A673 (cell line): Measurements from ENCODE around the gene URI1.

ENCODE experiments used
- EZH2 ChIP-seq: fragments of 200-600 bp; sonication (generic); IDR thresholded peaks from 2 replicates; pipeline ENCODE4 v1.6.1; 2017; ENCODE audit warnings: borderline replicate concordance, low read depth, mild to moderate bottlenecking, mixed read lengths, antibody characterized with exemption, low read length; ENCODE audit not compliant: poor library complexity, severe bottlenecking
- TF ChIP-seq, protein P1 (sequence below): fragments of 300-800, 200-600 bp; sonication (generic); conservative IDR thresholded peaks from 2 replicates; pipeline ENCODE4 v1.5.1; 2017; ENCODE audit warnings: low read depth, mild to moderate bottlenecking, antibody characterized with exemption, low read length, moderate library complexity, mixed read lengths

DNA sequence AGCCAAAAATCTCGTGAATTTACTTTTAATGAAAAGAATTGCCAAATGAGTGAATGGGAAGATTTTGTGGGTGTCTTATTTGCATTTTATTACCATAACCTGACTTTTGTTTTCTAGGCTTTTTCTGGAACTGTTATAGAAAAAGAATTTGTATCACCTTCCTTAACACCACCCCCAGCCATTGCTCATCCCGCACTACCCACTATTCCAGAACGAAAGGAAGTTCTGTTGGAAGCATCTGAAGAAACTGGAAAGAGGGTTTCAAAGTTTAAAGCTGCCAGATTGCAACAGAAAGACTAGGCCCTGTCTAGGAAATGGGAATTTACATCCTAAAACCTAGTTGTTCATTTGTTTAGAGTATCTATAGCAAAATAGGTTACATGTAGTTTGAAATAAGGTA, 72.7 kb downstream of the URI1 start:
- TF ChIP-seq, protein P1, sequence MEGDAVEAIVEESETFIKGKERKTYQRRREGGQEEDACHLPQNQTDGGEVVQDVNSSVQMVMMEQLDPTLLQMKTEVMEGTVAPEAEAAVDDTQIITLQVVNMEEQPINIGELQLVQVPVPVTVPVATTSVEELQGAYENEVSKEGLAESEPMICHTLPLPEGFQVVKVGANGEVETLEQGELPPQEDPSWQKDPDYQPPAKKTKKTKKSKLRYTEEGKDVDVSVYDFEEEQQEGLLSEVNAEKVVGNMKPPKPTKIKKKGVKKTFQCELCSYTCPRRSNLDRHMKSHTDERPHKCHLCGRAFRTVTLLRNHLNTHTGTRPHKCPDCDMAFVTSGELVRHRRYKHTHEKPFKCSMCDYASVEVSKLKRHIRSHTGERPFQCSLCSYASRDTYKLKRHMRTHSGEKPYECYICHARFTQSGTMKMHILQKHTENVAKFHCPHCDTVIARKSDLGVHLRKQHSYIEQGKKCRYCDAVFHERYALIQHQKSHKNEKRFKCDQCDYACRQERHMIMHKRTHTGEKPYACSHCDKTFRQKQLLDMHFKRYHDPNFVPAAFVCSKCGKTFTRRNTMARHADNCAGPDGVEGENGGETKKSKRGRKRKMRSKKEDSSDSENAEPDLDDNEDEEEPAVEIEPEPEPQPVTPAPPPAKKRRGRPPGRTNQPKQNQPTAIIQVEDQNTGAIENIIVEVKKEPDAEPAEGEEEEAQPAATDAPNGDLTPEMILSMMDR, result no peak
- TF ChIP-seq EZH2, result no peak
